ENCODE measurements around the gene LAMA2. TPM values are rescaled to one million over a fixed set of nuclear protein-coding genes. Genes with fewer than 3 reads are reported as not detected.

LAMA2 gene
- total RNA-seq, 1 experiment from 2014 or later, result 3.3 TPM

DNA sequence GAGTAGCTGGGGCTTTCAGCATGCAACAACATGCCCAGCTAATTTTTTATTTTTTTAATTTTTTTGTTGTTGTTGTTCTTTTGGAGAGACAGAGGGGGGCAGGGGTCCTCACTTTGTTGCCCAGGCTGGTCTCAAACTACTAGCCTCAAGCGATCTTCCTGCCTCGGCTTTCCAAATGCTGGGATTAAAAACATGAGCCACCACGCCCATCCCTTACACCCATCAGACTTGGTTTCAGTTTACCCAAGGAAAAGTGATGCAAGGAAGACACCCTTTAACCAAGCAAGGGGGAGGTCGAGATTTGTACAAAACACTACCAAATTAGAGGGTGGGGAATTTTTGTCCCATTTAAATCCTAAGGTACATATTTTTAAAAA lies 616.9 kb downstream of the LAMA2 start:
- H3K27me3 ChIP-seq (replicated peaks), result no peaks in the 10 kb centered on the region
- no peak overlapping the region for H3K27ac ChIP-seq

DNA sequence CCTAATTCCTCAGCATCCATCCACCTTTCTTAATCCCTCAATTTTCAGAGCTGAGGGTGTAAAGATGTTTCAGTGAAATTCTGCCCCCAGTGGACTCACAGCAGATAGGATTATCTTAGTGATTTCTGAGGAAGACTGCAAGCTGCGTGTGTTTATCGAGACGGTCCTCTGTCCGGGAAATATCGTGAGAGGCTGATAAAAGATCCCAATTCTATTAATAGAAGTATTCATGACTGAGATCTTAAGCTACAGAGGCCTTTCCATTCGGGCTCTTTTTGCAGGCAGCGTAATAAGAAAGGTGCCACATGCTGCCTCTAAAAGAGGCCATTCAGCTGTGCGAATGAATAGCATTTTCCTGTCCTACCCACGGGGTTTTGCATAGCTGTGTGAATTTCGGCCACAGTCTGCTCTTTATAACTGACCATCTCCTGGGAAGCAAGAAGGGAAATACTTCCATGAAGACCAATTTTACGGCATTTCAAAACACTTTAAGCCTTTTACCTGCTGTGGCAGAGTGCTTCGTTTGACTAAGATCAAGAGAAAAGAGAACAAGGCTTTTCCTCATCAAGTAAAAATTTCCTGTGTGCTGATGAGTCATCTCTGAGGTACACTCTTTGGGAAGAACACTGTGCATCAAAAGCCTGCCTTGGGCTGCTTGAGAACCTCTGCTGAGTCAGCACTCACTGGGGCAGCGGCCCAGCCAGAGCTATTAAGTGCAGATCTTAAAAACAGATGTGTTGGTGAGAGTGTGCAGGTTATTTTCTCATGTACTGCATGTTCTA lies 618.2 kb downstream of the LAMA2 start:
- peak; percentile 83 for DNase-seq (ENCODE audit: low read depth in 1 of 2, low spot score in 2 of 2)
- Histone ChIP-seq H3K4me1 (replicated peaks) (peaks cover 41% of the 10 kb centered on the region), H3K9me3 (replicated peaks) (no peaks in the 10 kb centered on the region), H3K4me3 (peak overlapping the region; percentile 20), H3K36me3 (no peaks in the 10 kb centered on the region), H3K27me3 (replicated peaks) (no peaks in the 10 kb centered on the region), H3K27ac (peak overlapping the region; percentile 65)

More for the DNA sequence above, 616.9 kb downstream of the LAMA2 start:
- Histone ChIP-seq H3K9me3 (replicated peaks) (no peaks in the 10 kb centered on the region), H3K4me3 (no peak overlapping the region), H3K4me1 (replicated peaks) (peaks cover 41% of the 10 kb centered on the region), H3K36me3 (no peaks in the 10 kb centered on the region)
- no peak for DNase-seq (ENCODE audit: low read depth in 1 of 2, low spot score in 2 of 2)

DNA sequence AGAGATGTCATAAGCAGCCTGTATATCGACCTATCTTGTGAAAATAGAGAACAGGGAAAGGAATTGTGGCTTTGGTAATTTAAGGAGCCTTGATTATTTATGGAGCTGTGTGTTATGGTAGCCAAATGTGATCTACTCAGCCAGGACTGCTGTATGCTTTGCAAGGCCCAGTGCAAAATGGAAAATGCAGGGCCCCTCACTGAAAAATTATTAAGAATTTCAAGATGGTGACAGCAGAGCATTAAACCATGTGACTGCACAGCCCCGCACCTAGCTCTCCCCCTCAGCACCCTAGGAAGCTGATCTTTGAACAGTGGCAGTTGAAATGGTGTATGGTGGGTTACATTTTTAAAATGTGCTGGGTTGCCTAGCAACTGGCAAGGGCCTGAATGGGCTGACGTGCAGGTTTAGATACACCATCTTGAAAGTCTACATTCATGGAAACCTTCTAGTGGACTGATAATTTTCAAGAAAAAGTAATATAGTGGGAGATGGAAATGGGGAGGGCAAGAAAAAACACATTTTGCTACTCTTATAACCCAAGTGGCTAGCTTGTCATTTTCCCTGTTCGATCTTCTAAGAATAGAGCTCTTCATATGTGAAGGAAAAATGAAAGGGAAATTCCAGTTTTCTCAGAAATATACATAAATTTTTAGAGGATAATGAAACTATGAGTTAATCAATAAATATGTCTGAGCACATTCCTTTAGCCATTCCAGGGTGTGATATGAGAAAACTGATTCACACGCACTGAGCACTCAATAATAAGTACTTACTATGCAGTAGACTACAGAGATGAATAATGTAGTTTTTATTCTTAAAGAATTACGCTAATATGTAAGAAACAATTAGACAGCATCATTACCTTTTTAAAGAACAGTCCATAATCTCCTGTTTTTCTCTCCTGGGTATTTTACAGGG lies 619.1 kb downstream of the LAMA2 start:
- no peak for DNase-seq (ENCODE audit: low read depth in 1 of 2, low spot score in 2 of 2)
- Histone ChIP-seq H3K4me1 (replicated peaks) (peaks cover 41% of the 10 kb centered on the region), H3K4me3 (no peak overlapping the region), H3K36me3 (no peaks in the 10 kb centered on the region), H3K27ac (no peak overlapping the region), H3K27me3 (replicated peaks) (no peaks in the 10 kb centered on the region), H3K9me3 (replicated peaks) (no peaks in the 10 kb centered on the region)

DNA sequence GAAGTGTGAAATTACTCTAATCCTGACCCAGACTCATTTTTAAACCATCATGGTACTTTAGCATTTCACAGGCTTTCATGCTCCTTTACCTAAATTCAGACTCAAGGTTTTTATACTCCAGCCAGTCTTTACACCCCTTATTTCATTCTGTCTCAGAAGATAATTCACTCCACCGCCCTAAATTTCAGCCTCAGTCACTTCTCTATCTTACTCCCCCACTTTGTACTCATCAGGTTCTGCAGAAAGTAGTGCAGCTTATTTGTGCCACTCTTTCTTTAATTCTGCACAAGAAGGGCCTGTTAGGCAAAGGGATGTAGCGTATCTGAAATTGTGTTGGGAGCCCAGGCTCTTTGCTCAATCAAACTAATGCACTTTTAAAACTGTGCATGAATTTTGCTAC lies 621.5 kb downstream of the LAMA2 start:
- Histone ChIP-seq H3K4me1 (replicated peaks) (peaks cover 37% of the 10 kb centered on the region), H3K4me3 (no peak overlapping the region), H3K9me3 (replicated peaks) (no peaks in the 10 kb centered on the region), H3K27ac (no peak overlapping the region), H3K27me3 (replicated peaks) (no peaks in the 10 kb centered on the region), H3K36me3 (no peaks in the 10 kb centered on the region)
- no peak for DNase-seq (ENCODE audit: low read depth in 1 of 2, low spot score in 2 of 2)

DNA sequence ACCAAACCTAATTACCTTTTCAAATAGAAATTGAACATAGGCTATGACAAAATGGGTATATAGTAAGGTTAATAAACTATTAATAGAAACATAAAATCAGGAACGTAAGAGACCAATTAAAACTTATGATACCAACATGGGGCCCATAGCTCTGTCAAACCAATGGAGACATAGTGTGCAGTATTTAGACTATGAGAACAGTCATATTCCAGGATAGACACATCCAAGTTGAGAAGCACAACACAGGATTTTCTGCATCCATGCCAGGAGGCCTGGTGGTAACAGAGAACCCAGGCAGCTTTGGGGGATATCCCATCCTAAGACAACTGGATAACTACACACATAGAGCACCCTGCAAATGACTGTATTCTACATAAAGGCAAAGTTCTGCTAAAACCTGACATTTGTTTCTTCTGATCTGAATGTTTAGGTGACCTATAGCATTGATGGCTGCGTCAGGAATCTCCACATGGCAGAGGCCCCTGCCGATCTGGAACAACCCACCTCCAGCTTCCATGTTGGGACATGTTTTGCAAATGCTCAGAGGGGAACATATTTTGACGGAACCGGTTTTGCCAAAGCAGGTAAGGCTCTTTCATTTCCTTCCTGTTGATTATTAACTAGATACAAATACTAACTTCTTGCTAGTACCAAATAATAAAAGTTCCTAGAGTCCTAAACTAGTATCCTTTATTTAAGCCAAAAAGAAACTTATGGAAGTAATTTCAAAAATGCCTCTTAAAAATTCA lies 624.3 kb downstream of the LAMA2 start:
- Histone ChIP-seq H3K27me3 (replicated peaks) (no peaks in the 10 kb centered on the region), H3K4me1 (replicated peaks) (peaks cover 32% of the 10 kb centered on the region), H3K4me3 (no peak overlapping the region), H3K9me3 (replicated peaks) (no peaks in the 10 kb centered on the region), H3K27ac (no peak overlapping the region), H3K36me3 (no peaks in the 10 kb centered on the region)
- DNase-seq (ENCODE audit: low read depth in 1 of 2, low spot score in 2 of 2), result no peak

DNA sequence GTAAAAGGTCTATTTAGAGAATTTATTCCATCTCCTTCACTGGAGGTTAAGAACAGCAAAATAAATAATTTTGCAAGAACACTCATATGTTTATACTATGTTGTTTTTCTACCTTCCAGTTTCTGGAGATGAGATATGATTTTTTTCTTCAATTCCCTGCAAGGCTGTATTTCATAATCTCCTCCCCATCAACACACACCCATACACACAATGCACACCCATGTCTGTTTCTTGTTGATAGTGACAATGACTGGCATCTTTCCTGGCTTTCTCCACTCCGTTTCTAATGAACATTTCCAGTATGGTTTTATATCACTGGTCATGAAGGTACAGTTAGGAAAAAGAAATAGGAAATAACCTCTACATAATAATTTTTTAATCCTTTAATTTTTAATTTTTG lies 624.9 kb downstream of the LAMA2 start:
- H3K36me3 ChIP-seq, result no peaks in the 10 kb centered on the region
- DNase-seq (ENCODE audit: low read depth in 1 of 2, low spot score in 2 of 2), result no peak
- no peaks in the 10 kb centered on the region for H3K27me3 ChIP-seq (replicated peaks)
- H3K4me1 ChIP-seq (replicated peaks), result peaks cover 32% of the 10 kb centered on the region
- no peaks in the 10 kb centered on the region for H3K9me3 ChIP-seq (replicated peaks)
- H3K4me3 ChIP-seq, result no peak overlapping the region
- H3K27ac ChIP-seq, result no peak overlapping the region

DNA sequence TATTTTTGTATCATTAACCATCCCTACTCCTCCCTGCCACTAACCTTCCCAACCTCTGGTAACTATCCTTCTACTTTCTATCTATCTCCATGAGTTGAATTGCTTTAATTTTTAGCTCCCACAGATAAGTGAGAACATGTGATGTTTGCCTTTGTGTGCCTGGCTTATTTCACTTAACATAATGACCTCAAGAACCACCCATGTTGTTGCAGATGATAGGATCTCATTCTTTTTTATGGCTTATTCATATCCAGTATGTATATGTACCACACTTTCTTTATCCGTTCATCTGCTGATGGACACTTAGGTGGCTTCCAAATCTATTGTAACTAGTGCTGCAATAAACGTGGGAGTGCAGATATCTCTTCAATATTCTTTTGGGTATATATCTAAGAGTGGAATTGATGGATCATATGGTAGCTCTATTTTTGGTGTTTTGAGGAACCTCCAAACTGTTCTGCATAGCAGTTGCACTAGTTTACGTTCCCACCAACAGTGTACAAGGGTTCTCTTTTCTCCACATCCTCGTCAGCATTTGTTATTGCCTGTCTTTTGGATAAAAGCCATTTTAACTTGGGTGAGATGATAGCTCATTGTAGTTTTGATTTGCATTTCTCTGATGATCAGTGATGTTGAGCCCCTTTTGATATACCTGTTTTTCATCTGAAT lies 625.7 kb downstream of the LAMA2 start:
- Histone ChIP-seq H3K4me1 (replicated peaks) (peaks cover 32% of the 10 kb centered on the region), H3K36me3 (no peaks in the 10 kb centered on the region)

DNA sequence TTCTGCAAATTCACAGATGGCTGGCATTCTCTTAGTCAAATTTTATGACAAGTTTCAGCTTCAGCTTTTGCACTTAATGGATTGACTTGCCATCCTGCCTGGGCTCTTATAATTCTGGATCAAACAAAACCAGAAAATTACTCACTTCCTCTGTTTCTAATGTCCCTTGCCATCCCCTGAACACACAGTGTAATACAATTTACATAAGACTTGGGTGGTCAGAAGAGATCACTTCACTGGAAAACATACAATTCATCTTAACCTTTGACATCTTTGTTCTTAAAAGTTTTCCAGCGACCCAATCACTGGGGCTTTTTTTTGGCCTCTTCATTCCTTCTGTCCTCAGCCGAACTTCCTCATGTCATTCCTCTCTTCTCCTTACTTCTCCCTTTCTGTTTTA lies 628.0 kb downstream of the LAMA2 start:
- H3K36me3 ChIP-seq, result no peaks in the 10 kb centered on the region
- H3K4me3 ChIP-seq, result no peak overlapping the region
- no peaks in the 10 kb centered on the region for H3K27me3 ChIP-seq (replicated peaks)
- peak; percentile 43 to 79 for DNase-seq (ENCODE audit: low read depth in 1 of 2, low spot score in 2 of 2)
- no peaks in the 10 kb centered on the region for H3K9me3 ChIP-seq (replicated peaks)
- peaks cover 32% of the 10 kb centered on the region for H3K4me1 ChIP-seq (replicated peaks)
- H3K27ac ChIP-seq, result peak overlapping the region; percentile 63

More for the DNA sequence above, 625.7 kb downstream of the LAMA2 start:
- H3K27ac ChIP-seq, result no peak overlapping the region
- no peaks in the 10 kb centered on the region for H3K27me3 ChIP-seq (replicated peaks)
- H3K4me3 ChIP-seq, result no peak overlapping the region
- DNase-seq (ENCODE audit: low read depth in 1 of 2, low spot score in 2 of 2), result no peak
- H3K9me3 ChIP-seq (replicated peaks), result no peaks in the 10 kb centered on the region

DNA sequence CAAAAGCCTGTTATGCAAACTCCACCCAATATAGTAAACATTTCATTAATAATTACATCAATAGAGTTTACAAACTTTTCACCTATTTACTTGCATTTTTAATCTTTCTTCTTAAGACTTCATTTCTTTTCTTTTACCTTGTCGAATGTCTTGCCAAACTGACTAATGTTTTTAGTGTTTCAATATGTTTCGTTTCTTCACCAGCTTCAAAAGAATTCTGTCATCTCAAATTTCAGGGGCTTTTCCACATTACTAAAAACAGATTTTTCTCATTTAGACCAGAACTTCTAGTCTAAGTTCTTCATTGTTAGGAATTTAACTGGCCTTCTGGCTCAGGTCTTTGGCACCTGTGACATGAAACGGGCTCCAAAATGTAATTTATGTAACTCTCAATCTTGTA lies 630.5 kb downstream of the LAMA2 start:
- Histone ChIP-seq H3K27ac (no peak overlapping the region), H3K36me3 (no peaks in the 10 kb centered on the region)
- no peak for DNase-seq (ENCODE audit: low read depth in 1 of 2, low spot score in 2 of 2)

DNA sequence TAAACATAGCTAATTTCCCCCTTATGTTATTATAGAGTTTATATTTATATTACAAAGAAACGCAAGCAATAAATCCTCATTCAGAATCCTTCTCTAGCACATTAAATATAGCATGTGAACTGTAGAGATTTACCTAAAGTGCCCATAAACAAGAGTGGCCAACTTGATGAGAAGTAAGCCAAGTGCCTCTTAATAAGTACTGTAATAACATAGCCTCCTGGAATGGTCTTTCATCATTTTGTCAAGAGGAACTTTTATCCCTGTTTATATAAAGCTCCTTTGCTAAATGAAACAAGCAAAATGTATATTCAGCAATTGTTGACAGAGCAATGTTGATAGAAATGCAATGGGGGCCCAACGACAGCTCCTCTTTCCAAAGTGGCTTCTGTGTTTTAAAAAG lies 632.1 kb downstream of the LAMA2 start:
- Histone ChIP-seq H3K36me3 (no peaks in the 10 kb centered on the region), H3K27me3 (replicated peaks) (no peaks in the 10 kb centered on the region), H3K9me3 (replicated peaks) (no peaks in the 10 kb centered on the region), H3K4me1 (replicated peaks) (peaks cover 19% of the 10 kb centered on the region), H3K4me3 (no peak overlapping the region), H3K27ac (no peak overlapping the region)
- no peak for DNase-seq (ENCODE audit: low read depth in 1 of 2, low spot score in 2 of 2)

More for the DNA sequence above, 630.5 kb downstream of the LAMA2 start:
- Histone ChIP-seq H3K9me3 (replicated peaks) (no peaks in the 10 kb centered on the region), H3K4me1 (replicated peaks) (peaks cover 30% of the 10 kb centered on the region), H3K27me3 (replicated peaks) (no peaks in the 10 kb centered on the region), H3K4me3 (no peak overlapping the region)

DNA sequence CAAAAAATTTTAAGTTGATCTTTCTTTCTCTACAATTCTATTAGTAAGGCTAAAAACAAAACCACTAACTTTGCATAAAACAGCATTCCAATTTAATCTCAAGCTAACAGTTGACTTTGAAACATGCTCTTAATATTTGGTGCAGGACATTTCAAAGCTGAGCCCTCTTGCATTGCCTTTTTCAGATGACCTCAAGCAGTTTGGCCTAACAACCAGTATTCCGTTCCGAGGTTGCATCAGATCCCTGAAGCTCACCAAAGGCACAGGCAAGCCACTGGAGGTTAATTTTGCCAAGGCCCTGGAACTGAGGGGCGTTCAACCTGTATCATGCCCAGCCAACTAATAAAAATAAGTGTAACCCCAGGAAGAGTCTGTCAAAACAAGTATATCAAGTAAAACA lies 633.1 kb downstream of the LAMA2 start:
- Histone ChIP-seq H3K27me3 (replicated peaks) (no peaks in the 10 kb centered on the region), H3K36me3 (no peaks in the 10 kb centered on the region), H3K4me1 (replicated peaks) (peaks cover 11% of the 10 kb centered on the region), H3K9me3 (replicated peaks) (no peaks in the 10 kb centered on the region), H3K4me3 (no peak overlapping the region), H3K27ac (no peak overlapping the region)
- DNase-seq (ENCODE audit: low read depth in 1 of 2, low spot score in 2 of 2), result no peak

DNA sequence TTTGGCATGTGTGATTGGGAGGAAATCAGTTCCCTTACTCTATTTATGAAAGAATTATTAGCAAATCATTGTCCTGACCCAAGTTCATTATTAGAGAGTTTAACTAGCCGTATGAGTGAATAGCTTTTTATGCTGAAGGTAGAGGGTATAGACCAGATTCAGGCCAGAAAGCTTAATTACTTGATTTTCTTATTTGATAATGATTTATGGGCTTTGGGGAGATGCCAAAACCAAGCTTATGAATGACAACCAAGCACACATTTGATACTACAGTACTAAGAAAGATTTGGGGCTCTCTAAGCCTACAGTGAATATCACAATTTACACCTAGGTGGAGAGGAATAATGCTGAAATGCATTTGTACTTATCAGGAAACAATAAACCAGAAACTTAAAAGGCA lies 633.8 kb downstream of the LAMA2 start:
- H3K4me3 ChIP-seq, result no peak overlapping the region
- no peaks in the 10 kb centered on the region for H3K36me3 ChIP-seq
- DNase-seq (ENCODE audit: low read depth in 1 of 2, low spot score in 2 of 2), result no peak
- H3K4me1 ChIP-seq (replicated peaks), result peaks cover 3% of the 10 kb centered on the region
- no peak overlapping the region for H3K27ac ChIP-seq
- no peaks in the 10 kb centered on the region for H3K27me3 ChIP-seq (replicated peaks)
- no peaks in the 10 kb centered on the region for H3K9me3 ChIP-seq (replicated peaks)

DNA sequence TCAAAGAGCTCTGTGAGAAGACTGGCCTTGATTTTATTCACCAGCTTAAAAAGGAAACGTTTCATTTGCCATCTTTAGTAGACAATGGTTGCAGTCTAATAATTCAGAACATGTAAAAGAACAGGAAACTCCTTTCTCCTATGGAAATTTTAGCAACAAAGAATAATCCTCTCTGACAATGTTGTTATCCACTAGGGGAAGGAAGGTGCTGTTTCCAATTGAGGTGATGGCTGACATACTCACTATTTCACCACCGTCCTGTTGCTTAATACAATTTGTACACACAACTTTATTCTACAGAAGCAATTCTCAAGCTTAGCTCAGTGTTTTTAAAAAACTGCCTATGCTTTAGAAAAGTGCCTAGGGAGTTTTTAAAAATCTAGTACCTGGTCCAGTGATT lies 634.4 kb downstream of the LAMA2 start:
- no peaks in the 10 kb centered on the region for H3K4me1 ChIP-seq (replicated peaks)
- no peaks in the 10 kb centered on the region for H3K9me3 ChIP-seq (replicated peaks)
- DNase-seq (ENCODE audit: low read depth in 1 of 2, low spot score in 2 of 2), result no peak
- no peaks in the 10 kb centered on the region for H3K27me3 ChIP-seq (replicated peaks)
- no peak overlapping the region for H3K4me3 ChIP-seq
- H3K36me3 ChIP-seq, result no peaks in the 10 kb centered on the region
- H3K27ac ChIP-seq, result no peak overlapping the region
